ENCODE results near the gene KIF23. TPM values are rescaled to one million over a fixed set of nuclear protein-coding genes. Genes with fewer than 3 reads are reported as not detected.
A peak's percentile ranks its signal among the peaks of the same experiment; 100 is the strongest.

KIF23 gene
- 1 to 10 TPM; 1.6 to 3.8 (median 1.7) TPM for total RNA-seq

- TF ChIP-seq, protein P1, sequence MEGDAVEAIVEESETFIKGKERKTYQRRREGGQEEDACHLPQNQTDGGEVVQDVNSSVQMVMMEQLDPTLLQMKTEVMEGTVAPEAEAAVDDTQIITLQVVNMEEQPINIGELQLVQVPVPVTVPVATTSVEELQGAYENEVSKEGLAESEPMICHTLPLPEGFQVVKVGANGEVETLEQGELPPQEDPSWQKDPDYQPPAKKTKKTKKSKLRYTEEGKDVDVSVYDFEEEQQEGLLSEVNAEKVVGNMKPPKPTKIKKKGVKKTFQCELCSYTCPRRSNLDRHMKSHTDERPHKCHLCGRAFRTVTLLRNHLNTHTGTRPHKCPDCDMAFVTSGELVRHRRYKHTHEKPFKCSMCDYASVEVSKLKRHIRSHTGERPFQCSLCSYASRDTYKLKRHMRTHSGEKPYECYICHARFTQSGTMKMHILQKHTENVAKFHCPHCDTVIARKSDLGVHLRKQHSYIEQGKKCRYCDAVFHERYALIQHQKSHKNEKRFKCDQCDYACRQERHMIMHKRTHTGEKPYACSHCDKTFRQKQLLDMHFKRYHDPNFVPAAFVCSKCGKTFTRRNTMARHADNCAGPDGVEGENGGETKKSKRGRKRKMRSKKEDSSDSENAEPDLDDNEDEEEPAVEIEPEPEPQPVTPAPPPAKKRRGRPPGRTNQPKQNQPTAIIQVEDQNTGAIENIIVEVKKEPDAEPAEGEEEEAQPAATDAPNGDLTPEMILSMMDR (IDR thresholded peaks at IDR 0.05), result no peak
- DNase-seq (ENCODE audit: low spot score) (peak; percentile 83), ATAC-seq (ENCODE audit: low FRiP score) (peak; percentile 92)
Observed at GRCh38 chr15:69413822-69414700, at the start of gene KIF23. TSS of gene KIF23 (plus strand) at chr15:69414349. CDS start at chr15:69414466, 117 bp downstream.

- no peak for ATAC-seq (ENCODE audit: low FRiP score)
- DNase-seq (ENCODE audit: low spot score), result no peak
- TF ChIP-seq, protein P1 (IDR thresholded peaks at IDR 0.05), result no peak
Observed at GRCh38 chr15:69367236-69367635, 46.9 kb upstream of the KIF23 start.

GRCh38 chr15:69369631-69370030, 44.5 kb upstream of the KIF23 start:
- TF ChIP-seq, protein P1 (IDR thresholded peaks at IDR 0.05), result no peak
- no peak for DNase-seq (ENCODE audit: low spot score)
- no peak for ATAC-seq (ENCODE audit: low FRiP score)

- no peak for ATAC-seq (ENCODE audit: low FRiP score)
Observed at GRCh38 chr15:69373406-69373805, 40.7 kb upstream of the KIF23 start.

GRCh38 chr15:69375151-69375790, 38.9 kb upstream of the KIF23 start:
- ATAC-seq (ENCODE audit: low FRiP score) (no peak), DNase-seq (ENCODE audit: low spot score) (no peak)
- TF ChIP-seq, protein P1 (IDR thresholded peaks at IDR 0.05), result no peak

More at GRCh38 chr15:69373406-69373805, 40.7 kb upstream of the KIF23 start:
- TF ChIP-seq, protein P1 (IDR thresholded peaks at IDR 0.05), result no peak
- no peak for DNase-seq (ENCODE audit: low spot score)

DNA sequence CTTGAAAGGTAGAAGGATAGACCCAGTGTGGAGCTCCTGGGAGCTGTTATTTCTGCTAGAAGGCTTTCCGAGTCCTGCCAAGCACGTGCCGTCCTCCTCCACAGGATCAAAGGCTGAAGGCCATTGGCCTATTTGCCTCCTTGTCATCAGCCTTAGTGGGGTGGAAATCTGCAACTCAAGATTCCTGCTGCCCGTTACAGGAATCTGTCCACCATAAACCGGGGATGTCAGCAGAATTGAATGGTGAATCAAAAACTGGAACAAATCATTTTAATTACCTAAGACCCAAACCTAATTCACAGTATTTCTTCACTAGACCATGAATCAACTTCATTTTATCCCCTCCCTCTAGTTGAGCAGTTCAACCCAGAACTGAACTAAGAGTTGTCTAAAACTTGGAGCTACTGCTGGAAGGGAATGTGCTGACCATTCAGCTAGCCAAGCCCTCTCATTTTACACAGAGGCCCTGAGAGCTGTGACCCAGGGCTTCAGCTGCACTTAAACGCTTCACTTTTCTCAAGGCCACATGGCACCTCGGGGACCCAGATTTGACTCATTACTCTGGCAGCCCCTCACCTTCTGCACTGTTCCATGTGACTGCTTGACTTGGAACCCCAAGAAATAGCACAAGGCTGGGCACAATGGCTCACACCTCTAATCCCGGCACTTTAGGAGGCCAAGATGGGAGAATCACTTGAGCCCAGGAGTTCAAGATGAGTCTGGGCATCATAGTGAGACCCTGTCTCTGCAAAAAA, 36.8 kb upstream of the KIF23 start:
- DNase-seq (ENCODE audit: low spot score) (no peak), ATAC-seq (ENCODE audit: low FRiP score) (no peak)
- TF ChIP-seq, protein P1 (IDR thresholded peaks at IDR 0.05), result no peak
